GM21723 (cell line): Measurements from ENCODE around the gene PRICKLE4.
"Not testable (repeated sequence)": the region's sequence is repeated elsewhere in the genome, so short reads cannot be mapped to it uniquely, and the experiment has no call there.

Experiments
- ATAC-seq: cut with Tn5 transposase; IDR thresholded peaks from one replicate; pipeline ENCODE4 v1.9.1; 2021; ENCODE audit warnings: mild to moderate bottlenecking, moderate library complexity; ENCODE audit not compliant: unreplicated experiment

PRICKLE4 gene

GRCh38 chr6:41791305-41791704, 10.7 kb downstream of the PRICKLE4 start:
- no peak for ATAC-seq

DNA sequence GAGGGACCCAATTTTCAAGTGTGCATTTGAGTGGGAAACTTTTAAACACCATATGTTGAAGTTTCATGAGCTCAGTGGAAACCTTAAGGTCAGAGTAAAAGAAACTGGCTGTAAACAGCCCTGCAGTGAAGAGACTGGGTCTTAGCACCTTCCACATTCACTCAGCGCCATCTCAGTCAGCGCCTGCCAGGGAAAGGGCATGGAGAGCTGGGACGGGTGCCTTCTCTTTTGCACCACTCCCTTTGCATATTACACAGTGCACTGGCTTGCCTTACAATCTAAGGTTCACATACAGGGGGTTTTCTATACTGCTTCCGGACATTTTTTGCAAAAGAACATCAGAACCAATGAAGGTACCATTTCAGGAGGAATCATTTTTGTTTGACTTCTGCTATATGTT, 11.4 kb downstream of the PRICKLE4 start:
- no peak for ATAC-seq

DNA sequence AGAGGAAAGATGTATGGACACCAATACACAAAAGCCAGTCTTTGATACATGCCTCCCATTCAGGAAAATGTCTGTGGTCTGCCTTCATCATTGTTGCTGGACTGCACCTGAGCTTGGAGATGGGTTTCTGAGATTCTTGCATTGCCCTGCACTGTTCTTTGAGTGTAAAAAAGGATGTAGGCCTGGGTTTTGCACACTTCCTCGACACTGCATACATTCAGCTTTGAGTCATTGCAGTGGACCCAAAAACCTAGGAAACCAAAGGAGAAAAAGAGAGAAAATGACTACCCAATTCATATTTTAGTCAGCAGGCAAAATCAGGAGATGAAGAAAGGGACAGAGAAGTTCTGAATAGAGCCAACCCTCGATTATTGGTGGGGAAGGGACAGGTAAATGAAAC, 15.9 kb downstream of the PRICKLE4 start:
- no peak for ATAC-seq

- ATAC-seq: no peak
Observed at GRCh38 chr6:41798901-41799558, 18.4 kb downstream of the PRICKLE4 start.

DNA sequence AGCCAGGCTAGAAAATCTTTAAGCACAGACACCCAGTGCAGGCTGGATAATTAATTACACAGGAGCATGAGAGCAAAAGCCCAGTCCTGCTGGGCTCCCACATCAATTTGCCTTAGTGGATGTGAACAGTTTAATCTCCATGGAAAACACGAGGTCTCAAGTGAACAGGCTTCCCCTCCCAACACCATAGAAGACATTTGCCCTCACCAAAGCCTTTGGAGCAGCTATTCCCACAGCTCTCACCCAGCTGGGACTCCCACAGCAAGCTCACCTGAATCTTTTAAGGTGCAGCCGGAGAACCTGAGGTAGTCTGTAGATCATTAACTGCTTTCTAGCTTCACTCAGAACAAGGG, 19.0 kb downstream of the PRICKLE4 start:
- ATAC-seq: no peak

DNA sequence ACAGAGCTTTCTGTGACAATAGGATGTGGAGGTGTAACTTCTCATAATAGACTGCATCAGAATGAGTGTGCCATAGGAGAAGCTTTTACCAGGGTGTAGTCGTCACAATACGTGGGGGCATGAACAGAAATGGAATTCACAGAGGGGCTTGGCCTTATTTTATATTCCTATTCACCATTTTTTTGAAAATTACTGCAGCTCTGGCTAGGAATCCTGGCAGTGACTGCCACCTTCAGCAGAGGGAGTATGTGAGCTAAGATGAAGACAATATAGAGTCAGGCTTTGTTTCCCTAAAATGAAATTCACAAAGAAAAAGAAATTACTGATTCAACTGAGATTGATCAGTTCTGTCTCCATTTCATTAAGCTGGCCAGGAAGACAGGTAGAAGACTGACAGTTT, 20.8 kb downstream of the PRICKLE4 start:
- ATAC-seq: no peak

DNA sequence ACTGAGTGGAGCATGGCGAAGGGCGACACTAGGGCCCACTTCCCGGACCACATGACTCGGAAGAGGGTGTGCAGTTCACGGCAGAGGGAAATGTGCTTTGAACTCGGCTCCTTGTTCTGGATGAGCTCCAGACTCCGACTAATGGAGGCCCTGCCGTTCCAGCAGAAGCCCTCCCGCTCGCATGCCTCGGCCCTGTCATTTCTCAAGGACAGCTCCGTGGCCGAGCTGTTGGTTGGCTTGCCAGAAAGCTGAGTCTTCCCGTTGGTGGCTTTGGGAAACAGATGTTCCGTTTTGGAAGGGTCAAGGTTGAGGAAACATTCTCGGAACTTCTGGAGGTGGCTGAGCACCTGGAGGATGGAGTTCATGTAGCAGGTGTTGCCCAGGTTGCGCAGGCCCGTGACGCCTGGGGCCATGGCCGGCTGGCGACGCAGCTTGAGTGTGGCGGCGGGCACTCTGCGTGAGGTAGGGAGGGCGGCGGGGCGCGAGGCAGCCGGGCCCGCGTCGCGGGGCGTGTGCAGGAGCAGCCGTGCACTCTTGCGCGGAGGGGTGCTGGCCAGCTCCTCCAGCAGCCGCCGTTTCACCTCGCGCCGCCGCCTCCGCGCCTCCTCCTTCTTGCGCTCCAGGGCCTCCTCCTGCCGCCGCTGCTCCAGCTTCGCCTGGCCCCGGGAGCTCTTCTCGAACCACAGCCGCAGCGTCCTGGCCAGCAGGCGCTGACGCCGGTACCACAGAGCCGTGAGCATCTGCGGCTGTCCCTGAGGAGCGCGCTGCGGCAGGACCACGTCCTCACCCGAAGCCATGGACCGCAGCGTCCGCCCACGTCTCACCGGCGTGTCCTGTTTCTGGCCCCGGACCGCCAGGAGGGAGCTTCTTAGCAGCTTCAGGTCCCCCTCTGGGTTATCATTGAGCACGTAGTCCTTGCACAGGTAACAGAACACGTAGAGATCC, 25.5 kb downstream of the PRICKLE4 start:
- no peak for ATAC-seq

- no peak for ATAC-seq
Observed at GRCh38 chr6:41811095-41811494, 30.5 kb downstream of the PRICKLE4 start.

DNA sequence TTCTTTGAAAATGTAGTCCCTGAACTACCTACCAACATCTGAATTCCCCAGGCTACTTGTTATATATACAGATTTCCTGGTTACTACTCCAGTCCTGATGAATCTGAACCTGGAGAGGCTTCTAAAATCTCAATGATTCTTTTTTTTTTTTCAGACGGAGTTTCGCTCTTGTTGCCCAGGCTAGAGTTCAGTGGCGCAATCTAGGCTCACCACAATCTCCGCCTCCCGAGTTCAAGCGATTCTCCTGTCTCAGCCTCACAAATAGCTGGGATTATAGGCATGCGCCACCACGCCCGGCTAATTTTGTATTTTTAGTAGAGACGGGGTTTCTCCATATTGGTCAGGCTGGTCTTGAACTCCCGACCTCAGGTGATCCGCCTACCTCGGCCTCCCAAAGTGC, 31.4 kb downstream of the PRICKLE4 start:
- ATAC-seq: not testable (repeated sequence)

GRCh38 chr6:41813469-41813868, 32.9 kb downstream of the PRICKLE4 start:
- ATAC-seq: no peak

DNA sequence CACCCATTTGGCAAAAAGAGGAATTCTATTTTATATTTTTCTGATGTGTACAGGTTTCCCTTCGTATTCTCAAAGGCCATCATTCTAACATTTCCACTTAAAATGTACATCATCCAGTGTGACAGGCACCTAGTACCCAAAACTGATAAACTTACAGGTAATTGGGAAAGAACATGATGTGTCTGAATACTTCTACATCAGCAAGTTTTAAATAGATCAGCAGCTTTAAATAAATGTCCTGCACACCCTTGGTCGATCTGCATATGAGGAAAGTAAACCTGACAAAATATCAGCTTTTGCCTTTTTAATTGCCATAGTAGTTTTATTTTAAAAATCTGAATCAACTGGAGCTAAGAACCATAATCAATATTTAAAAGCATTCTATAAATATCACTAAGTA, 33.4 kb downstream of the PRICKLE4 start:
- no peak for ATAC-seq

DNA sequence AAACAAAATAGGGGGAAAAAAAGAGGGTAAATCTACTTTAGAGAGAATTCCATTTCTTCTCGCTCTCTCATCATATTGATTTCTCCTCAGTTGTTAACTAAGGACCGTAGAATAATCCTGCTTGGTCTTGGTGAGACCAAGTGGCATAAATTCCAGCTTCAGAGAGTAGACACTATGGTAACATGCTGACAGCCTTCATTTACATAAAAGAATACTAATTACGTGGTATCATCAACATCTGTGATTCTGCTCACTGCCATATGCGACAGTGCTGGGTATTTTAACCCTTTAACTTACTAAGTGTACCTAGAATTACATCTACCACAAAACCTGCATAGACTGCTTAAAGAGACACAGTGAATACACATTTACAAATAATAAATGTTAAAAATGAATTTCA, 34.0 kb downstream of the PRICKLE4 start:
- no peak for ATAC-seq

GRCh38 chr6:41815587-41815986, 35.0 kb downstream of the PRICKLE4 start:
- no peak for ATAC-seq

DNA sequence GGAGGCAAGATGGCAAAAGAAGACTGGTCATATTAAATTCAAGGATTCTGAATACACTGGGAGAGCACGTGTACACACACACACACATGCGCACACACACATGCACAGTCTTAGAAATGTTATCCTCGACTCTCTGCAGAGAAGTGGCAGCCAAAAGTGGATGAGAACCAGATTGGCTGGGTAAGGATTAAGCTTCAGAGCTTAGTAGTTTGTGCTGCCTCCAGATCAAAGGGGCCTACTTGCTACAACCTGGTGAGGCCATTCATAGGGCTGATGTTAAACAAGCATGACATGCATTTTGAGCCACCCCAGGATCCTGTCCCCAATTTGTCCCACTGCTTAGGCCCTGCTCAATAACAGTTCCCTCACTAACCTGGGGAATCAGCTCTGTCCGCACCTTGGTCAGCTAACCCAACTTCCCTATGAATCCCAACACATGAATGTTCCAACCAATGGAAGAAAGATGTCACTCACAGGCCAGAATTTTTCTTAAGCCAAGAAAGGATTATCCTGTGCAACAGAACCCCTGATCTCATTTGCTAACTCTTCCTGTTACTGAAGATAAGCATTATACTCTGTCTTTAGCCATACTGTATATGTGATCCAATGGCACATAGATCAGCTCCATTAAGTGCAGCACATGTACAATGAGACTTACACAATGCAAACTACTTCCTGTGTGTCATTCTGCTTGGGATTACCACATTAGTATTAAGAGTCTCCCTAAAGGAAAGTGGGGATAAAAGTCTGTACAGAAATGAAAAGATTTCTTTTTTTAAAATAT, 37.9 kb downstream of the PRICKLE4 start:
- ATAC-seq: no peak

DNA sequence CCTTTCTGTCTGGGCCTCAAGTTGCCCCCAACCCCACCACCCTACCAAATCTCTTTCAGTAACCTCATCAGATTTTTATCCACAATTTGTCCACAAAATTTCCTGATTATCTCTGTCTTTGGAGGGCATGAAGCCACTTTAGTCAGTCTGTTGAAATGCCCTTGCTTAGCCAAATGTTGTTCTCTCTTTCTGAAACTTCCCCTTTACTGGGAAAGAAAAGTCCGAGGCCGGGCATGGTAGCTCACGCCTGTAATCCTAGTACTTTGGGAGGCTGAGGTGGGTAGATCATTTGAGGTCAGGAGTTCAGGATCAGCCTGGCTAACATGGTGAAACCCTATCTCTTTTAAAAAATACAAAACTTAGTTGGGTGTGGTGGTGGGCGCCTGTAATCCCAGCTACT, 40.7 kb downstream of the PRICKLE4 start:
- no peak for ATAC-seq

DNA sequence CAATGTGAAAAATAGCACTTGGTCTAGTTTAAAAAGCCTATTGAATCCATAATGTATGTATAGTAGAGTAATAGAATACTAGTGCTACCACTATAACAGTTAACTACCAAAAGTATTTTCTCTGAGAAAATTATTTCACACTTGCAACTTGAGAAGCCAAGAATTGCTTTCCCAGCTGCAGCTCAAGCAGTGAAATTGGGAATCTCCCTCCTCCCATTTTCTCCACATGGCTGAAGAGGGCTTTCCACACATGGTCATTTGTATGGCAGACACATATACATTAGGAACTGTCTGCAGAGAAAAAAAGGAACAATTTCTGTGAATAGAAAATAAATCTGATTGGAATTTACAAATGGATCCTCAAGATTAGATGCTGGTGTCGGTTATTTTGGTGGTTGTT, 41.4 kb downstream of the PRICKLE4 start:
- ATAC-seq: no peak

GRCh38 chr6:41823178-41823577, 42.6 kb downstream of the PRICKLE4 start:
- ATAC-seq: no peak

DNA sequence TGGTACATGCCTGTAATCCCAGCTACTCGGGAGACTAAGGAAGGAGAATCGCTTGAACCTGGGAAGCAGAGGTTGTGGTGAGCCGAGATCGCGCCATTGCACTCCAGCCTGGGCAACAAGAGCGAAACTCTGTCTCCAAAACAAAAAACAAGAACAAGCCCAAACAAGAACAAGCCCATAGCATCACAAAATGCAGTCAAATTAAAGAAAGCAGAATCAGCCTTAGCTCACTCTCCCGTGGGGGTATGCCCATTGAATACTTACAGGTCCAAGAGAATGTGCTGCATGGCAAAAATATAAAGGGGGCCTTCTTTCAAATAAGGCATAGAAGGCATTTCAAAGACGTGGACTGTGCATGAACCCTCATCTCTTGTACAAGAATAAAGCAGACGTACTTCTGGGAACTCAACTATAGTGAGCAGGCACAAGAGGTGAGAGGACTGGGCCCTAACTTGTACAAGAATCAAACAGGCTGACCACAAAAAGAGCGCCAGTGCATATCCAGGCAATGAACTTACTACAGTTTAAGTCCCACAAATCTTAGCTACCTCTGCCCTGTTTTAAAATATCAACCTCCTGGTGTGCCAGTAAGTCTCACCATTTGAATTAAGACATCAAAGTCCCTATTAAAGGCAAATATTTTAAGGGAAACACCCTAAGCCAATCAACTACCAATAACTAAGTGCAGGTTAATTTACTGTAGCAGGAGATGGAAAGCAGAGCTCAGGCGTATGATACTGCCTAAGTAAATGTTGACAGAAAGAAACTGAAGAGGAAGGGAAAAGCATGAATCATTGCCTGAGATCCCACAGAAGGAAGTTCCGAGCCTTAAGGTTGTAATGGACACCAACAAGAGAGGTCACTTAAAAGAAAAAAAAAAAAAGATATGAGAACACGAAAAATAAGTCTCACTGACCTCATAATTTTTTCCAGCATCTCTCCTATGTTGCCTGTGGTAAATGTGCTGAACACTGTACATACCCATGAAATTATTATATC, 44.3 kb downstream of the PRICKLE4 start:
- no peak for ATAC-seq

DNA sequence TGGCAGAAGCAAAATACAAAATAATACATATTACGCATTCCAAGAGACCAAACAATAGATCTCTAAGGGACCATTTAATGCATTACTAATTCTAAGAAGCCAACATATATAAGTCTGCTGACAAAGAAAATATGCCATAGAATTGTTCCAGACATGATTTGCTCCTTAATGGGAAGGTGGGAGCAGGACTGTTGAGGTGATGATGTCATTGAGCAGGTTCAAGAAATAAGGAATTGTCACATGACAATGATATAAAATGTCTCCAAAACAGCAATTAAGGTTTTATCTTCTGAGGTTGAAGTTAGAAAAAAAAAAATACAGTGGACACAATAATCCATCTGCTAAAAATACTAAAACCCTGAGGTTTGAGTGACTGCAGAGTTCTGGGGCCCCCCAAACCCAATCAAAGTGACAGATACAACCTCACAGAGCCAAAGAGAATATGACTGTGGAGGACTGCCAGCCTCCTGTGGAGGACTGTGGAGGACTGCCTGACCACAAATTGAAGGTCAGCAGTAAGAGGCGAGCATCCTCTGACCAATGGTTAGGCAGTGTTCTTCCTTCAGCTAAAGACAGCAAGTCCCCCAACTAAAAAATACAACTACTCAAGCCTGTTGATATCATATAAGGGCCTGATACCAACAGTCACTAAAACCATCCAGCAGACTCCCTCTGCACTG, 45.9 kb downstream of the PRICKLE4 start:
- ATAC-seq: no peak

DNA sequence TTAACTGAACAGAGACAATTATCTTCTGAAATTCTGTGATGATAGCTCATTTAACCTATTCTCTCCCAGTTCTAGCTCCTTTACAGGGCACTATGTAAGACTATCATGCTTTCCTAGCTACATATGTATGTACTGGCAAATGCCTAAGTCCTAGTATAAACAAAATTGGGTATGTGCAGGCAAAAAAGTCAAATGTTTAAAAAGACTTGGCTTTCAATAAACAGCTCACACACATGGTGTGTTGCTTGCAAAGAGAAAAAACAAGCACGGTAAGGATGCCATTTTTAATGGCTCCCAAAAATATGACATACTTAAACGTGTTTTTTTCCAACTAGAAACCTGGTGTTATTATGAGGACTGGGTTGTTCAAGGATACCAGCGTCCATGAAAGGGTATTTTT, 51.7 kb downstream of the PRICKLE4 start:
- no peak for ATAC-seq
